Nephron progenitor cell (in vitro differentiated cells): ENCODE data around the gene TLE3.
A peak's percentile ranks its signal among the peaks of the same experiment; 100 is the strongest.

ENCODE experiments used
- DNase-seq: peaks from one replicate; pipeline ENCODE4 v3.0.0; 2021
- H3K27ac Mint-ChIP-seq: 2 replicates; pipeline ENCODE4 v1.8.0; 2021; ENCODE audit warnings: mild to moderate bottlenecking, moderate library complexity, mixed read lengths
- H3K27me3 Mint-ChIP-seq: 2 replicates; pipeline ENCODE4 v1.8.0; 2021; ENCODE audit warnings: mild to moderate bottlenecking, low read depth, mixed read lengths; ENCODE audit not compliant: poor library complexity
- H3K36me3 Mint-ChIP-seq: 2 replicates; pipeline ENCODE4 v1.8.0; 2021; ENCODE audit warnings: low read depth, mixed read lengths
- H3K4me1 Mint-ChIP-seq: 2 replicates; pipeline ENCODE4 v1.8.0; 2021; ENCODE audit warnings: mixed read lengths
- H3K4me3 Mint-ChIP-seq: 2 replicates; pipeline ENCODE4 v1.8.0; 2021; ENCODE audit warnings: mild to moderate bottlenecking, moderate library complexity, mixed read lengths
- H3K9me3 Mint-ChIP-seq: 2 replicates; pipeline ENCODE4 v1.8.0; 2021; ENCODE audit warnings: mild to moderate bottlenecking, moderate library complexity, mixed read lengths
- CTCF ChIP-seq: fragments of 200-600 bp; sonication (generic); IDR thresholded peaks from 2 replicates; pipeline ENCODE4 v1.5.0; 2021; ENCODE audit warnings: antibody characterized with exemption

The TLE3 gene

GRCh38 chr15:70061696-70062270 lies 35.9 kb downstream of the TLE3 start:
- Mint-ChIP-seq H3K4me1 (peaks cover 73% of the 10 kb centered on the region), H3K4me3 (no peak overlapping the region), H3K27ac (no peak overlapping the region), H3K36me3 (peaks cover 56% of the 10 kb centered on the region), H3K9me3 (no peaks in the 10 kb centered on the region), H3K27me3 (no peaks in the 10 kb centered on the region)
- DNase-seq: no peak
- no peak for TF ChIP-seq CTCF

GRCh38 chr15:70060993-70061305 lies 36.8 kb downstream of the TLE3 start:
- Mint-ChIP-seq H3K4me3 (peak overlapping the region; percentile 61), H3K27me3 (no peaks in the 10 kb centered on the region), H3K4me1 (peaks cover 67% of the 10 kb centered on the region), H3K27ac (peak overlapping the region; percentile 95), H3K9me3 (no peaks in the 10 kb centered on the region), H3K36me3 (peaks cover 52% of the 10 kb centered on the region)
- peak; percentile 59 for DNase-seq
- no peak for TF ChIP-seq CTCF

- H3K4me3 Mint-ChIP-seq: peak overlapping the region; percentile 61
- H3K27ac Mint-ChIP-seq: peak overlapping the region; percentile 54
- H3K36me3 Mint-ChIP-seq: peaks cover 52% of the 10 kb centered on the region
- H3K9me3 Mint-ChIP-seq: no peaks in the 10 kb centered on the region
- H3K27me3 Mint-ChIP-seq: no peaks in the 10 kb centered on the region
- no peak for TF ChIP-seq CTCF
- peaks cover 65% of the 10 kb centered on the region for H3K4me1 Mint-ChIP-seq
- DNase-seq: no peak
These were observed 37.3 kb downstream of the TLE3 start for GRCh38 chr15:70060214-70060992.

- Mint-ChIP-seq H3K4me3 (no peak overlapping the region), H3K9me3 (no peaks in the 10 kb centered on the region), H3K36me3 (peaks cover 57% of the 10 kb centered on the region), H3K4me1 (peaks cover 57% of the 10 kb centered on the region), H3K27ac (no peak overlapping the region), H3K27me3 (no peaks in the 10 kb centered on the region)
- DNase-seq: no peak
- no peak for TF ChIP-seq CTCF
These were observed 38.1 kb downstream of the TLE3 start for GRCh38 chr15:70059476-70060213.

- H3K4me1 Mint-ChIP-seq: peaks cover 50% of the 10 kb centered on the region
- DNase-seq: no peak
- H3K36me3 Mint-ChIP-seq: peaks cover 66% of the 10 kb centered on the region
- TF ChIP-seq CTCF: no peak
- peaks cover 5% of the 10 kb centered on the region for H3K27me3 Mint-ChIP-seq
- no peak overlapping the region for H3K4me3 Mint-ChIP-seq
- H3K9me3 Mint-ChIP-seq: no peaks in the 10 kb centered on the region
- H3K27ac Mint-ChIP-seq: no peak overlapping the region
These were observed 38.9 kb downstream of the TLE3 start for GRCh38 chr15:70058642-70059360.
